Measurements from ENCODE around the gene PTPN1.
"Not testable (repeated sequence)": the region's sequence is repeated elsewhere in the genome, so short reads cannot be mapped to it uniquely, and the experiment has no call there.

Gene PTPN1

DNA sequence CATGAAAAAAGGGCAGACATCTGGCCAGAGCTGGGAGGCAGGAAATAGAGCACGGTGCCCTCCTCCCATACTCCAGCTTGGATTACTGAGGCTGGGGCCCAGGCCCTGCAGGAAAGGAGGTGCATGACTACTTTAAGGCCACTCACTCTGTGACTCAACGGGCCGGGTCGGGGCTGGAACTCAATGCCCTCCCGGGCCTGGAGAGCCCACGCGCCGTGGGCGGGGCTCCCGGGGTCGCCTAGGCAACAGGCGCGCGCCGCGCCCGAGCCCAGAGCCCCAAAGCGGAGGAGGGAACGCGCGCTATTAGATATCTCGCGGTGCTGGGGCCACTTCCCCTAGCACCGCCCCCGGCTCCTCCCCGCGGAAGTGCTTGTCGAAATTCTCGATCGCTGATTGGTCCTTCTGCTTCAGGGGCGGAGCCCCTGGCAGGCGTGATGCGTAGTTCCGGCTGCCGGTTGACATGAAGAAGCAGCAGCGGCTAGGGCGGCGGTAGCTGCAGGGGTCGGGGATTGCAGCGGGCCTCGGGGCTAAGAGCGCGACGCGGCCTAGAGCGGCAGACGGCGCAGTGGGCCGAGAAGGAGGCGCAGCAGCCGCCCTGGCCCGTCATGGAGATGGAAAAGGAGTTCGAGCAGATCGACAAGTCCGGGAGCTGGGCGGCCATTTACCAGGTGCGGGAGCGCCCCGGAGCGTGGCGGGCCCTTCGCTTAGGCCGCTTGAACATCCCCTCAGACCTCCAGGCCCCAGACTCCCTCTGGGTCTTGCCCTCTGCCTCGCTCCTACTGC, at the start of gene PTPN1:
PTPN1 (plus strand) TSS at position 461 of the 783 bp plus-strand sequence; CDS start at position 606, 145 bp downstream.
- peak; percentile 98 for DNase-seq
- peak; percentile 96 for ATAC-seq

DNA sequence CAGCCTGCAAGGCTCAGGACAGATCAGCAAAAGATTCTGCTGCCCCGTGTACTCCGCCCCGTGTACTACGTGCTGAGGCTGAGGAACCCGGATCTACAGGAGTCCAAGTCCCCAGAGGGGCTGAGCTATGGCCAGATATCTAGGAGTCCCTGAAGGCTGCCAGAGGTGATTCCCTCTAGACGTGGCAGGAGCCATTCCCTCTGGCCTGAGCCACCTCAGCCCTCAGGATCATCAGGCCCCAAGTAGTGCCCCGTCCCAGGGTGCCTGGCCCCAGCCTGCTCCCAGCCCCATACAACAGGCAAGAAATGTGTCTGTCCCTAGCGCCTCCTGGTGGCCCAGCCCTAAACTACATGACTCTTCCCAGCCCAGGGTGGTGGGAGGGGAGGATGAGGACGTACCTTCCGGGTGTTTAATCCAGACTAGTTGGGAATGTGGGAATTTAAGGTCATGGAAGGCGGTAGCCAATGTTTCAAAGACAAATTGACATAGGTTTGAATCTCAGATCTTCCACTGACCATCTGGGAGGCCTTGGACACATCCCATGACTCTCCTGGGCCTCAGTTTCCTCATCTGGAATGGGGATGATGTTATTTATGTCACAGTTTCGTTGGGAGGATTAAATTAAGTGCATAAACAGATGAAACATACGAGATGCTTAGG, 49.4 kb upstream of the PTPN1 start:
- DNase-seq (peak; percentile 89), ATAC-seq (peak; percentile 84)

DNA sequence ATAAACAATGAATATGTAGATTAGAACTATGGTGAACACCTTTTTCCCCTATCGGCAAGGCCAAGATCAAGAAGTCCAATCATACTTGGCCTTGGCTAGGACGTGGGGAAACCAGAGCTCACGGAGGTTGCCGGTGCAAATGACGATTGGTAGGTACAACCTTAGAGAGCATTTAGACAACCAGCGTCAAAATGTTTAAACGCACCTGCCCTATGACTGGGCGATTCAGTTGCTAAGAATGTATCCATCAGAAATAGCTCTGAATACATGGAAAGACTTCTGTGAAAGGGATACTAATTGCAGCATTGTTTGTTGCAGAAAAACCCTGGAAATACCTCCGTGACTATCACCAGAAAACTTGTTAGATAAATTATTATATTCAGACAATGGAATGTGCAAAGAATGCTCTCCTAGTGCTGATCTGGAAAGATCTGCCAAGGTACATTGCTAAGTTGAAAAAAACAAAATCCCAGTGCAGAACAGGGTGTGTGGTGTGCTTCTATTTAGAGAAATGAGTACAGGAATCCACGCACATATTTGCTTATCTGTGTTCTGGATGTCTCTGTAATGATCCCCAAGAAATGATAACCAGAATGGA, 48.0 kb upstream of the PTPN1 start:
- DNase-seq (no peak), ATAC-seq (no peak)

DNA sequence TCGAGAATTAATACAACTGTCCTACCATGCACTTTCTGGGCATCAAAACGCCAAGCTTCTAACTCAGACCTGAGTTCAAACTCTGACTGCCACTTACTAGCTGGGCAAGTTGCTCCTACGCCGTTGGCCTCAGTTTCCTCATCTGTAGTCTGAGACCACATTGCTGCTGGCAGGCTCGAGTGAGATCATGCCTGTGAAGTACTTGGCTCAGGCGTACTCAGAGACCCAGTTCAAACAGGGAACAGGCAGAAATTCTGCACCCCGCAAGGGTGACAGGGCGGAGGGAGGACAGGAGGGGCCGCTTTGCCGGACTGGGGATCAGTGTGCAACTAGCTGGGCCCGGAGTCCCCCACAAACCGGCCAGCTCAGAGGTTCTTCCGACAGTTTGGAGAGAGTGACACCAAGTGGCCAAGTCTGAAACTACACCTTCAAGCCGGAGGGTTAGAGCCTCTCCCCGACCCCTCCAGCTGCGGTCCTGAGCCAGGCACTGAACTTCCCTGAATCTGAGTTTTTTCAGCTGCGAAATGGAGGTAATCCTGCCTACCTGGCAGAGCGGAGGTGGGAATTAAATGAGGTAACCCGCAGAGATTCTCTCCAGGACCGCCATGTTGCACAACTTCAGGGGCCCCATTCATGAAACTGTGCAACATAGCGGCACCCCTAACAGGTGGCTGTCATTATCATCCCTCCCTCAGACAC, 46.0 kb upstream of the PTPN1 start:
- ATAC-seq (peak; percentile 79), DNase-seq (peak; percentile 58)

DNA sequence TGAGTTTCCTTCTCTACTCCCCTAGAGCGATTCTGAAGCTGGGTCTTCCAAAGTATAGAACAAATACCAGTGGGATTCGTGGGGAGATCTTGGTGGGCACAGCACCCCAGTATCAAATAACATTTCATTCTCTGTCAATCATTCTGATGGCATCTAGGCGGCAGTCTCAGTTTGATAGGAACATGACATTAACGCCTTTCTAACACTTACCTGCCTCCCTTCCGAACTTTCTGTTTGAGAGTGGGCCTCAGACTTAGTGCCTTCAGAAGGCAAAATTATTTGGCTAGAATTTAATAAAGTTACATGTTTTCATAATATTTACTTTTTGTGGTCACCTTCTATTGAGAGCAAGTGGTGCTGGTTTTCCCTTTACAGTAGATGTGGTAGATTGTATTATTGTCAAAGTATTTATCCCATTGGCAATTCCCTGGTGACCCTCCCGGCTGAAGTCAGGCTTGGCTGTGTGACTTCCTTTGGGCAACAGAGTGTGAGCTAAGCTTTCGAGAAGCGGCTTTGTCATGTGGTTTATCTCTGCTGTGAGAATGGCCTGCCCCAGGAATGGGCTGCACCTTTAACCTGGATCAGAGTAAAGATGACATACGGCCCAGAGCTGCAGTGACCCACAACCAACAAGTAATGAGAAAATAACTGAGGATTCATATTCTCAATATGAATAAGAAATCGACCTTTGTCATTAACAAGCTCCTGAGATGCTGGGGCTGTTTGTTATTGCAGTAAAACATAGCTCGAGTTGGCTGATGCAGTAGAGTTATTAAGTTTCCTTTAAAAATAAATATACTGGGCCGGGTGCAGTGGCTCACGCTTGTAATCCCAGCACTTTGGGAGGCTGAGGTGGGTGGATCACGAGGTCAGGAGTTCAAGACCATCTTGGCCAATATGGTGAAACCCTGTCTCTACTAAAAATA, 45.2 kb upstream of the PTPN1 start:
- no peak for ATAC-seq
- DNase-seq: no peak

DNA sequence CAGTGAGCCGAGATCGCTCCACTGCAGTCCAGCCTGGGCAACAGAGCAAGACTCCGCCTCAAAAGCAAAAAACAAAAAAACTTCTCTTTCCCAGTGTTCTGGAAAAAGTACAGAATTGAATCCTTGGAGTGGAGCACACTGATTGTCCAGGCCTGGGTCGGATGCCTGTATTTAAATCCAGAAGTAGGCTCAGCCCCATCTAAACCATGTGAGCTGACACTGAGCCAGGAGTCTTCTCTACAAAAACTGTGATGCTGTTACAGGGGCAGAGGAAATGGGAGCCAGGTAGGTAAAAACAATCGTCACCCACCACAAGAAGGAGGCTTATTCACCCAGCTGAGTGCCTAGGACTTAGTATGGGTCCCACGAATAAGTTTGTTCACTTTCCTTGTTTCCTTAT, 43.0 kb upstream of the PTPN1 start:
- ATAC-seq: no peak
- no peak for DNase-seq

DNA sequence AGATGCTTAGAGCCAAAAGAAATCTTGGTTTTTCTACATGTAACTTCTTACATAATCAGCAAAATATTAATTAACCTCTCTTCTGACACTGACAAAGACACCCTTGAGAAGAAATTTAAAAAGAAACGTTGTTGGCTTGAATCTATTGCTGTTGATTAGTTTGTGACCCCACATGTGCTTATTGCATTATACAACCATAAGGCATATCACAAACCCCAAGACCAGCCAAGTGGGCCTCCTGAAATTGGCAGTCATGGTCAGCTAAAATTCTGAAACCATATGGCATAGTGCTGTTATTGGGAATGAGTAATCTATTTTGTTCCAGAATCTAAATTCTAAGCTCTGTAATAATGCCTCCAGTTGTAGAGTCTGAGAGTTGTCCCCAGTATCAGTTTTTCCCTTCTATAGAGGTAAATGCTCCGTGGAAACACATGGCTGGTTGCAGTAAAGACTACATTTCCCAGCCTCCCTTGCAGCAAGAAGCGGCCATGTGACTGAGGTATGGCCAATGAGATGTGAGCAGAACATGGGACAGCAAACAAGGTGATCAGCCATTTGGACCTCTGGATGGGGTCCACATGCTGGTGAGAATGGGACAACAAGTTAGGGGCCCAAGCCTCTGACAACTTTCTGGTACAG, 42.3 kb upstream of the PTPN1 start:
- peak; percentile 30 for DNase-seq
- ATAC-seq: no peak

DNA sequence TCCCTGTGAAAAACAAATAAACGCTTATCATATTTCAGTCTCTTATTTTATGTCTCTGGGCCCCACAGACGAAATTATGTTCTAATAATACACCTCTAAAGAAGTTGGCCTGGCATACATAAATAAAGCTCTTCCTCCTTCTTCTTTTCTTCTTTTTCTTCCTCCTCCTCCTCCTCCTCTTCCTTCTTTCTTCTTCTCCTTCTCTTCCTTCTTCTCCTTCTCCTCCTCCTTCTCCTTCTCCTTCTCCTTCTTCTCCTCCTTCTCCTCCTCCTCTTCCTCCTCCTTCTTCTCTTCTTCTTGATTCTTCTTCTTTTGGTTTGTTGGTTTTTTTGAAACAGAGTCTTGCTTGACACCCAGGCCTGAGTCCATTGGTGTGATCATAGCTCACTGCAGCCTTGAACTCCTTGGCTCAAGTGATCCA, 41.8 kb upstream of the PTPN1 start:
- ATAC-seq (no peak), DNase-seq (no peak)

DNA sequence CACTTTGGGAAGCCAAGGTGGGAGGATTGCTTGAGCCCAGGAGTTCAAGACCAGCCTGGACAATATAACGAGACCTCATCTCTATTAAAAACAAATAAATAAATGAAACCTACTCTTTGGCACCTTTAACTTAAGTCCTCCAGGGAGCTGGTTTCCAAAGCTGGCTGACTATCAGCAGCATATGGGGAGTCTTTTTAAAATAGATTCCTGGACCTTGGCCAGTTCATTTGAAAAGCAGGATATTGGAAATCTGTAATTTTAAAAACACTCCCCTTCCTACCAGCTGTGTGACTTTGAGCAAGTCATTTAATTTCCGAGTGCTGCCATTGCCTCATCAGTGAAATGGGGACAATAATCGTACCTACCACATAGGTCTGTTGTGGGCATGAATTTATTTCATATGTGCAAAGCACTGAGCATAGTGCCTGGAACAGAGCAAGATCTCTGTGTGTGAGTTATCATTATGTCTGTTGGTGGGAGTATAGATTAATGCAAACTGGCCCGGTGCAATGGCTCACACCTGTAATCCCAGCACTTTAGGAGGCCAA, 40.9 kb upstream of the PTPN1 start:
- DNase-seq (no peak), ATAC-seq (no peak)

DNA sequence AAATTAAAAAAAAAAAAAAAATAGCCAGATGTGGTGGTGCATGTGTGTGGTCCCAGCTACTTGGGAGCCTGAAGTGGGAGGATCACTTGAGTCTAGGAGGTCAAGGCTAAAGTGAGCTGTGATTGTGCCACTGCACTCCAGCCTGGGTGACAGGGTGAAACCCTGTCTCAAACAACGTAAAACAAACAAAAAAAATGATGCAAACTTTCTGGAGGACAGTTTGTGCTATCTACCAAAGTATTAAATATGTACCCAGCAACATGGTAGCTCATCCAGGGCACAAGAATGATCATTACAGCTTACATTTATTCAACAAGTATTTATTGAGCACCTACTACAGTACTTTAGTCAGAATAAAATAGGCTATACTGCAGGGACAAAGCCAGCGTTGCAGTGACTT, 40.4 kb upstream of the PTPN1 start:
- ATAC-seq (no peak), DNase-seq (no peak)

DNA sequence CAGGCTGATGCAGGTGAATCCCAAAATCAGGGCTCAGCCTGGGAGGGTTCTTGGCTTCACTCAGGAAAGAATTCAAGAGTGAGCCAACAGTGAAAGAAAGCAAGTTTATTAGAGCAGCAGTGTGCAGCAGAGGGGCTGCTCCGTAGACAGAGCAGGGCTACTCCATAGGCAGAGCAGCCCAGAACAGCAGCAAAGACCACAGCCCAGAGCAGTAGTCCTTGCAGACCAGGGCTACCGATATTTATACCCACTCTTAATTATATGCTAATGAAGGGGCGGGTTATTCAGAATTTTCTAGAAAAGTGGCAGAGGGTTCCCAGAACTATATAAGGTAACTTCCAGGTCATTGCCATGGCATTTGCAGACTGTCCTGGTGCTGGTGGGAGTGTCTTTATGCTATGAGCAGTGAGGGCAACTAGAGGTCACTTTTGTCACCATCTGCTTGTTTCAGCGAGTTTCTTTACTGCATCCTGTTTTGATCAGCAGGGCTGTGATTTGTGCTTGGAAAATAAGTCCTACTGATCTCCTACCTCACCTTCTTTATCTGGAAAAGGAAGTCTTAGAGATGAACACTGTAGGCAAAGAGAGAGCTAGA, 39.8 kb upstream of the PTPN1 start:
- DNase-seq (no peak), ATAC-seq (no peak)

DNA sequence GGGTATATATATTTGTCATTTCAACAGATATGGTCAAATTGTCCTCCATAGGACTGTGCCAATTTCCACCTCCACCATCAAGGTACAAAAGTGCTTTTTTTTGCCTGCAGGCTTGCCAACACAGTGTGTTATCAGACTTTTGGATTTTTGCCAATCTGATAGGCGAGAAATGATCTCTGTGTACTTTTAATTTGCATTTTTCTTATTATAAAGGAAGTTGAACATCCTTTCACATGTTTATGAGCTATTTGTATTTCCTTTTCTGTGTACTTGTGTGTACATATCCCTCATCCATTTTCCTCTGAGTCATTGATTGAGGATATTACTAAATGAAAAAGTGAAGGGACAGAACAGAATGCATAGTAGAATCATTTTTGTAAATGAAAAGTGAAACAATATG, 39.0 kb upstream of the PTPN1 start:
- DNase-seq: no peak
- no peak for ATAC-seq

DNA sequence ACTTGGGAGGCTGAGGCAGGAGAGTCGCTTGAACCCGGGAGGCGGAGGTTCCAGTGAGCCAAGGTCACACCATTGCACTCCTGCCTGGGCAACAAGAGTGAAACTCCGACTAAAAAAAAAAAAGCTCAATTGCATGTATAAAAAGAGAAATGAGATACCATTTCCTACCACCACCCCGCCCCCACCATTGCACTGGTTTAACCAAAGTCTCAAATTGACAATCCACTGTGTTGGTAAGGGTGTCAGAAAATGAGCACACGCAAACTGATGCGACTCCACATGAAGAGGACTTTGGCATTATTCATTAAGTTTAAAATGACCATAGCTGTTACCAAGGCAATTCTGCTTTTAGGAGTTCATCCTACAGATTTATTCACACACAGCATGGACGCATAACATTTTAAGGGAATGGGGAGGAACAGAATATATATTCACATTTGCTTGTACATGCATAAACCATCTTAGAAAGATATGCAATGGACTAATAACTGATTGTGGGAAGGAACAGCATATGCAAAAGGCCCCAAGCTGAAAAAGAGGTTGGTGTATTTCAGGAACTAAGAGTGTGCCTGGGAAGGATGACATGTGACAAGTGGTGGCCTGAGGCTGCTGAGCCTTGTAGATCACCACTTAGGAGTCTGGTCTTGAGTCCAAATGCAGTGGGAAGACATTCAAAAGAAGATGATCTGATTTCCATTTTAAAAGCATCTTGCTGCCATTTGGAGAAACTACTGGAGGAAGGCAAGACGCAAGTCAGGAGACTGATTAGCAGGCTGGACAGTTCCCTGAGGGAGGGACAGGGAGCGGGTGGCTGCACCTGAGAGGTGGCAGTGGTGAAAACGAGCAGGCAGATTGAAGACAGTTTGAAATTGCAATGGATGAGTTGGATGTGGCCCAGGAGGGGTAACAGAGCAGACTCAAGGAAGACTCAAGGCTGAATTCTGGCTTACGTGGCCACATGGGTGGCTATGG, 37.2 kb upstream of the PTPN1 start:
- no peak for DNase-seq
- ATAC-seq: no peak

DNA sequence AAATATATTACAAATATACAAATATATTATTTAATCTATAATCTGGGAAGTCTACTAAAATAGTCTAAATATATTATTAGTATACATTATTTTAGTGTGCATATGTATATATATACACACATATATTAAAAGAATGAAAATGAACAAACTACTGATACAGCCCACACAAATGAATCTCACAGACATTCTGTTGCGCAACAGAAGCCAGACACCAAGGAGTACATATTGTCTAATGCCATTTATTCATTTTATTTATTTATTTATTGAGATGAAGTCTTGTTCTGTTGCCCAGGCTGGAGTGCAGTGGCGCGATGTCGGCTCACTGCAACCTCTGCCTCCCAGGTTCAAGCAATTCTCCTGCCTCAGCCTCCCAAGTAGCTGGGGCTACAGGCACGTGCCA, 35.8 kb upstream of the PTPN1 start:
- not testable (repeated sequence) for DNase-seq

DNA sequence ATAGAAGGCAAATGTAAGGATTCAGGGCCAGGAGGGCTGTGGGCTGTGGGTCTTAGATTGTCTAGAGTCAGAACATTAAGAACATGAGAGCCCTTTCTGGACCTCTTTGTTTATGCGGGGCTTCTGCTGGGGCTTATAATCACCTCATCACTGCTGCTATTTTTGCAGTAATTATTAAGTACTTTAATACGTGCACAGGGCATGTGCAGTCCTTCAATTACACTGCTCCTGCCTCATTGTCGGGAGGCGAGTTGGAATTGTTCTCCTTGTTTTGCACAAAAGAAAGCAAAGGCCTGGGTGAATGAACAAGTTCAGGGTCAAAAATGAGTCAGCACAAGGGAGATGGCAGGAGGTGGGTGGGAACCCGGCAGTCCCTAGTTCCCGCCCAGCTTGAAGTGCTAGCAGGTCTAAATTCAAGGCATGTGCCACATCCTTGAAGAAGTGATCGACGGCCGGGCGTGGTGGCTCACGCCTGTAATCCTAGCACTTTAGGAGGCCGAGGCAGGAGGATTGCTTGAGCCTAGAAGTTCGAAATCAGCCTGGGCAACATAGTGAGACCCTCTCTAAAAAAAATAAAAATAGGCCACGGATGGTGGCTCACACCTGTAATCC, 34.4 kb upstream of the PTPN1 start:
- no peak for ATAC-seq
- no peak for DNase-seq

More for the DNA sequence above, 35.8 kb upstream of the PTPN1 start:
- not testable (repeated sequence) for ATAC-seq

DNA sequence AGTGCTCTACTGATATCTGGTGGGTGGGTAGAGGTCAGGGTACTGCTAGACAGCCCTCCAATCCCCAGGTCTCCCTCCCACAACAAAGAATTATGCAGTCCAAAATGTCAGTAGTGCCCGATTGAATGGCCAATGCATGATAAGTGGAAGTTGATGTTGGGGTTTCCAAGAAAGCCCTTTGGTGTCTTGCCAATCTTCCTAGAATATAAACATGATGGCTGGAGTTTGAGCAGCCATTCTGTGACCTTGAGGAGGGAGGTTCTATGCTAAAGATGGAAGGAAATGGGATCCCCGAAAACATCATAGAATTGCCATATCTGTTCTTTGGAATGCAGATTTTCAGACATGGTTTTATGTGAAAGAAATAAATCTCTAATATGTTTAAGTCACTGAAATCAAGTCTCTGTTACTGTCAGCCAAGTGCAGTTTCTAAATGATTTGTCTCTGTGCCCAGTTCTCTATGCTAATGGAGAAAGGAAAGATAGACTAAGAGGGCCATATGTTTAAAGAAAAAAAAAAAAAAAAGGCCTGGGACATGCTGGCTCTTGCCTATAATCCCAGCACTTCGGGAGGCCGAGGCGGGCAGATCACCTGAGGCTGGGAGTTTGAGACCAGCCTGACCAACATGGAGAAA, 32.8 kb upstream of the PTPN1 start:
- no peak for DNase-seq
- no peak for ATAC-seq

DNA sequence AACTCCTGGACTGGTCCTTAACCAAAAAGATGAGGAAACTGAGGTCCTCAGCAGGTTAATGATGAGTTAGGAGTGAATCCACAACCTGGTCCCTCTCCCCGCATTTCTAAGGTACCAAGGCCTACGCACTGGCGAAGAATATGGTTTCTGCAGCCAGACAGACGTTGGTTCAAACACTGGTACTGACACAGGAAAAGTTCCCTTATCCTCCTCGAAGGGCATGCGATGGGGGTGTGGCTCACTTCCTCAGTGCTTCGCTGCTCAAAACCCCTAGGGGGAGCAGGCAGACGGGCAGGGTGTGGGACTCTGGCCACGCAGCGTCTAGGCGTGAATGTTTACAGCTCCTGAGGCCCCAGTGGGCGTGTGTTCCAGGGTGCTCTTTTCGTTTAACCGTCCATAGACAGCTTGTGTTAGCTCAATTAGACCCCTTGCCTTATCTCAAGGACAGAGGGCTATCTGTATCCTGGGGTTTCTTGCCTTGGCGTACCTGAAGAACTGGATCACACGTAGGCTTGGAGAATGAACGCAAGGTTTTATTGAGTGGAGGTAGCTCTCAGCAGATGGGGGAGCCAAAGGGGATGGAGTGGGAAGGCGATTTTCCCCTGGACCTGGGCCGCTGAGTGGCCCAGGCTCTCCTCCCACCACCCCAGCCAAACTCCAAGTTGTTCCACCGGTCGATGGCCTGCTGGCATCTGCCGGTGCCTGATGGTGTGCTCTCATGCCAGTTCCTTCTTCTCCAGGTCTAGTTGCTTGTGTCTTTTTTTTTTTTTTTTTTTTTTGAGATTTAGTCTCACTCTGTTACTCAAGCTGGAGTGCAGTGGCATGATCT, 31.8 kb upstream of the PTPN1 start:
- DNase-seq (peak; percentile 80), ATAC-seq (peak; percentile 99)
